ENCODE data around the gene CBX6.

- TF ChIP-seq CTCF (IDR thresholded peaks at IDR 0.05) (no peak), POLR2A (IDR thresholded peaks at IDR 0.05) (no peak)
Observed at GRCh38 chr22:38826801-38827200, 45.2 kb downstream of the CBX6 start.
